GM12864 (cell line): ENCODE measurements around the gene FAM107B.
"Not testable (repeated sequence)": the region's sequence is repeated elsewhere in the genome, so short reads cannot be mapped to it uniquely, and the experiment has no call there.

Experiments used
- DNase-seq: peaks from one replicate; pipeline ENCODE4 v3.0.0-alpha.2; 2011; ENCODE audit warnings: low read depth
- H3K4me3 ChIP-seq: 2 replicates; pipeline ENCODE4 v1.5.1; 2011; ENCODE audit warnings: mild to moderate bottlenecking, low read depth, low read length, control low read depth
- CTCF ChIP-seq: IDR thresholded peaks from 2 replicates; pipeline ENCODE4 v1.5.1; 2011; ENCODE audit warnings: low read depth, mild to moderate bottlenecking, moderate library complexity, low read length, control low read depth, inconsistent platforms; ENCODE audit errors: missing control alignments

FAM107B gene

GRCh38 chr10:14593806-14594205 lies 180.9 kb downstream of the FAM107B start:
- DNase-seq = no peak
- H3K4me3 ChIP-seq = no peak overlapping the region
- TF ChIP-seq CTCF = no peak

GRCh38 chr10:14592566-14592965 lies 182.1 kb downstream of the FAM107B start:
- H3K4me3 ChIP-seq = no peak overlapping the region
- DNase-seq = no peak
- TF ChIP-seq CTCF = no peak

DNA sequence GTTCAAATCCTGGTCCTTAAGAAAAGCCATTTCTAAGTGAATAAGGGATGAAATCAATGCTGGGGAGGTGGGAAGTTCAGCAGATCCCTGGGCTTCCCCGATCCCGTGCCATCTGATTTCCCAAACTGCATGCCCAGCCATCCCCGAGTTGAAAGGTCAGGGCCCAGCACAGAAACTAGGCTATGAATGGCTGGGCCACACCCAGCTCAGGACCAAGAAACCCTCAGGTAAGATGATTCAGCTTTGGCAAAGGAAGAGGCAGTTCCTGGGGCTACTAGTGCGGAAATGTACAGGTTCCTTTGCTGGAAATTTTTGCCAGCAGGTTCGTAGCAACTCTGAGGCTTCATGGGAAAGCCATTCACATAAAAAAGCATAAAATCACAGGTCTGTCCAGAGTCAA lies 182.7 kb downstream of the FAM107B start:
- no peak overlapping the region for H3K4me3 ChIP-seq
- TF ChIP-seq CTCF = no peak
- DNase-seq = no peak

GRCh38 chr10:14588938-14589294 lies 185.8 kb downstream of the FAM107B start:
- H3K4me3 ChIP-seq = not testable (repeated sequence)

GRCh38 chr10:14588084-14588937 lies 186.4 kb downstream of the FAM107B start:
- peak; percentile 63 for DNase-seq
- no peak for TF ChIP-seq CTCF
- H3K4me3 ChIP-seq = peak overlapping the region; percentile 20

More at GRCh38 chr10:14588938-14589294, 185.8 kb downstream of the FAM107B start:
- DNase-seq = not testable (repeated sequence)

DNA sequence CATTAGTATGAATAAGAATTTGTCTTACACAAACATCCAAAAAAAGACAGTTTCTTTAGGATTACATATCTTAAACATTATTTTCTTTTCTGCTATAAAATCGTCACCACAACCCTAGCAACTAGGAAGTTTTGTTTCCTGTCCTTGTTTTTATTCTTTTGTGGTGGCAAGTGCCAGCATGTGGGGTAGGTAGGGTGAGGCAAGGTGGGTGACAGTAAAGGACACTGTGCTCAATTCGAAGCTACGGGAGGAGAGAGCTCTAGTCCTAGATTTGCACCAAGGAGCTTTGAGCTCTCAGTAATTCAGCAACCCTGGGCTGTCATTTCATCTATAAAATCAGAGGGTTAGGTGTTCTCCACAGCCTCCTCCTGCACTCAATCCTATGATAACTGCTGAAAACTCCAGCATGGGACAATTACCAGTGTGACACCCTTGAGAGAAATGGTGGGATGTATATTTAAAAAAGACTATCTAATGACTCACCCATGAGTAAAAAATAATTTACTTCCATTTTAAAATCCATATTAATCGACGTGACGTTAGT lies 187.1 kb downstream of the FAM107B start:
- no peak for DNase-seq
- H3K4me3 ChIP-seq = no peak overlapping the region; the same call in 1 of the 2 replicates
- TF ChIP-seq CTCF = no peak

DNA sequence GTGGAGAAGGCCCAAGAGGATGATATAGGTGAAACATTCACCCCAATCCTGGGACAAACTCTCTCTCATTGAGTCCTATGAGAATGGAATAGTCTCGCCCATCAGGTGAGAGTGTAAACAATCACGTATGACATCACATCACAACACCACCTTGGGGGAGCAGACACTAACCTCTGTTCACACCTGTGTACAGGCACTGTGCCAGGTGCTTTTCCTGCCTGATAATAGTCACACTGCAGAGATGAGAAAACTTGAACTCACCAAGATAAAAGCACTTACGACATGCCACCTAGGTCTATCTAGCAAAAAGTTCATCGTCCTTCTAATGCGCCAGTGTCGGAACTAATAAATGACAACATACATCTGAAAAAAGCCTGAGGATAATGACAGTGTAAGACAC lies 187.8 kb downstream of the FAM107B start:
- no peak overlapping the region for H3K4me3 ChIP-seq
- no peak for TF ChIP-seq CTCF
- no peak for DNase-seq
